Neural progenitor cell (in vitro differentiated cells): Measurements from ENCODE around the gene CCDC6. TPM values are rescaled to one million over a fixed set of nuclear protein-coding genes. Genes with fewer than 3 reads are reported as not detected.

Experiments used
- DNase-seq: peaks from one replicate; pipeline ENCODE4 v3.0.0-alpha.2; 2016; ENCODE audit warnings: low spot score
- H2AFZ ChIP-seq: fragments of 200-600 bp; sonication (generic); replicated peaks from 2 replicates; pipeline ENCODE4 v1.6.1; 2016; ENCODE audit warnings: antibody characterized with exemption
- H3F3A ChIP-seq: fragments of 200-600 bp; sonication (generic); 2 replicates; pipeline ENCODE4 v1.6.1; 2016; ENCODE audit warnings: antibody characterized with exemption, low read depth
- H3K27ac ChIP-seq: fragments of 200-600 bp; sonication (generic); 2 replicates; pipeline ENCODE4 v1.5.1; 2016; ENCODE audit warnings: mild to moderate bottlenecking
- H3K27me3 ChIP-seq: fragments of 200-600 bp; sonication (generic); 2 replicates; pipeline ENCODE4 v1.6.1; 2016; ENCODE audit warnings: mild to moderate bottlenecking, moderate library complexity
- H3K36me3 ChIP-seq: fragments of 200-600 bp; sonication (generic); 2 replicates; pipeline ENCODE4 v1.5.1; 2016
- H3K4me1 ChIP-seq: fragments of 200-600 bp; sonication (generic); 2 replicates; pipeline ENCODE4 v1.6.1; 2016; ENCODE audit warnings: mixed run types
- H3K4me2 ChIP-seq: fragments of 200-600 bp; sonication (generic); 2 replicates; pipeline ENCODE4 v1.6.1; 2016
- H3K4me3 ChIP-seq: fragments of 200-600 bp; sonication (generic); 2 replicates; pipeline ENCODE4 v1.5.1; 2016
- H3K79me2 ChIP-seq: fragments of 200-600 bp; sonication (generic); 2 replicates; pipeline ENCODE4 v1.6.1; 2016; ENCODE audit warnings: low read depth
- H3K9ac ChIP-seq: fragments of 200-600 bp; sonication (generic); 2 replicates; pipeline ENCODE4 v1.6.1; 2016
- H3K9me3 ChIP-seq: fragments of 200-600 bp; sonication (generic); 2 replicates; pipeline ENCODE4 v1.5.1; 2016; ENCODE audit warnings: low read depth
- H4K20me1 ChIP-seq: fragments of 200-600 bp; sonication (generic); 2 replicates; pipeline ENCODE4 v1.6.1; 2016; ENCODE audit warnings: low read depth
- H3K27ac Mint-ChIP-seq: 3 replicates; pipeline ENCODE4 v1.8.0; 2021; ENCODE audit warnings: mixed read lengths
- H3K27me3 Mint-ChIP-seq: 2 replicates; pipeline ENCODE4 v1.8.0; 2022; ENCODE audit warnings: low read depth, mild to moderate bottlenecking, inconsistent platforms, moderate library complexity, mixed read lengths; ENCODE audit not compliant: insufficient read depth
- H3K36me3 Mint-ChIP-seq: 3 replicates; pipeline ENCODE4 v1.8.0; 2021; ENCODE audit warnings: mixed read lengths
- H3K4me1 Mint-ChIP-seq: 3 replicates; pipeline ENCODE4 v1.8.0; 2021; ENCODE audit warnings: mixed read lengths
- H3K4me3 Mint-ChIP-seq: 3 replicates; pipeline ENCODE4 v1.8.0; 2021; ENCODE audit warnings: mild to moderate bottlenecking, moderate library complexity, mixed read lengths
- H3K9me3 Mint-ChIP-seq: 3 replicates; pipeline ENCODE4 v1.8.0; 2020; ENCODE audit warnings: mixed read lengths
- CTCF ChIP-seq: fragments of 200-600 bp; sonication (generic); IDR thresholded peaks from 2 replicates; pipeline ENCODE4 v1.5.1; 2017; ENCODE audit warnings: antibody characterized with exemption, mild to moderate bottlenecking
- EZH2 ChIP-seq: fragments of 200-600 bp; sonication (generic); IDR thresholded peaks from 2 replicates; pipeline ENCODE4 v1.6.1; 2017; ENCODE audit warnings: antibody characterized with exemption, mild to moderate bottlenecking, moderate library complexity
- EZH2phosphoT487 ChIP-seq: fragments of 200-600 bp; sonication (generic); IDR thresholded peaks from 2 replicates; pipeline ENCODE4 v1.6.1; 2017; ENCODE audit warnings: antibody characterized with exemption
- total RNA-seq: library from RNA; depleted of rRNA; stranded (reverse); fragments of >200 nt; gene quantifications from 2 replicates; pipeline ENCODE4 v1.2.3, GENCODE V29; 2015; ENCODE audit warnings: low replicate concordance

CCDC6 gene
- total RNA-seq, 1 donor from 2014 or later: 29.4 TPM

DNA sequence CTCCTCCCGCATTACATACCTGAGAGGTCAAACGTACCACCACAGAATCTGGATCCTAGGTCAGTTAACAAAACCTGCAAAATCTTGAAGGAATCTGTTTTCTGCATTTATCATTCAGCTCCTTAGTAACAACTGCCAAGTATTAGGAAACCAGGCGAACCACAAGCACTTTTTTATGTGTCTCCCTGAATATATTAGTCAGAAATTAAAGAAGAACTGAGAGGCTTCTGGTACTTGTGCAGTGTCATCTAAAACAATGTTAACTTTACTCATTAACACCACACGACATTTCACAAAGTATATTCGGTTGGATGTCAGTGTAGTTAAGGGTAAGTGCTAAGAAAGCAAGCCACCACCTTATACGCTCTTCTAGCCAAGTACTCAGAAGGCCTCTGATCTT is 2.5 kb downstream of the CCDC6 start:
- peaks cover 45% of the 10 kb centered on the region for H3K4me1 Mint-ChIP-seq
- TF ChIP-seq CTCF (no peak), EZH2 (no peak), EZH2phosphoT487 (no peak)
- Histone ChIP-seq H3K4me2 (peak overlapping the region; percentile 83), H3K27ac (no peak overlapping the region), H3K9ac (no peak overlapping the region), H4K20me1 (peaks cover 59% of the 10 kb centered on the region), H3K79me2 (peaks cover 78% of the 10 kb centered on the region), H3K4me1 (peaks cover 31% of the 10 kb centered on the region), H3K36me3 (no peaks in the 10 kb centered on the region), H3K9me3 (no peaks in the 10 kb centered on the region), H3K4me3 (peak overlapping the region; percentile 89), H3F3A (peaks cover 27% of the 10 kb centered on the region), H2AFZ (no peak overlapping the region), H3K27me3 (no peaks in the 10 kb centered on the region)
- DNase-seq: no peak
- H3K27ac Mint-ChIP-seq: no peak overlapping the region
- H3K27me3 Mint-ChIP-seq: peaks cover 5% of the 10 kb centered on the region
- H3K4me3 Mint-ChIP-seq: peak overlapping the region; percentile 100
- H3K9me3 Mint-ChIP-seq: no peaks in the 10 kb centered on the region
- peaks cover 6% of the 10 kb centered on the region for H3K36me3 Mint-ChIP-seq

DNA sequence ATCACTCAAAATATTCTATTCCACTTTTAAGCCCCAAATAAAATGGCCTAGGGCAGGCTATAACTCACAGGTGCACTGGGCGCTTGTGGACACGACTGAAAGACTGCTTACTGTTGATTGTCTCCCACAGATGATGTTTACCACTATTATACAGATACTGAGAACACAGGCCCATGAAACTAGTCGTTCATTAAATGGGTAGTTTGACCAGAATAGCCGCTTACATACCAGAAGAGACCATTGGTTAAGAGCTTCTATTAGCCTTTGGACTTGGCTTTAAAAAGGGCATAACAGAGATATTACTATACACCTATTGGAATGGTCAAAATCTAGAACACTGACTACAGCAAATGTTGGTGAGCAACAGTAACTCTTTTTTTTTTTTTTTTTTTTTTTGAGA is 4.3 kb downstream of the CCDC6 start:
- peaks cover 73% of the 10 kb centered on the region for H4K20me1 ChIP-seq
- H3K4me3 Mint-ChIP-seq: no peak overlapping the region
- no peak overlapping the region for H3K4me3 ChIP-seq

DNA sequence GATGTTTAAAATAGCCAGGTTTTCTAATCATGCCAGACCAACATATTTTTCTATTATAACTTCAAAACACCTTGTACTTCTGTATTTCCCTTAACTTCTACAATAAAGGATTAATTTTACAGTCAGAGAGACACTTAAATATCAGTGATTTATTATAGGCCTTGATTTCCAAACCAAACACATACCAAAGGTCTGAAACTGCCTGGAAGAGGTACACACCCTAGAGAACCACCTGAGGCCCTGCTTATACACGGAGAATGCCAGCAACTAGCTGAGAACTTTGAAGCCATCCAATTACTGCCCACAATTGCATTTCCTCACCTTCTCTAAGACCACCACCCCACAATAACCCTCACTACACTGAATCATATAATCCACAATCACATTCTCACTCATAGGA is 4.9 kb downstream of the CCDC6 start:
- H3K4me3 ChIP-seq: no peak overlapping the region
- DNase-seq: no peak
- H3K36me3 Mint-ChIP-seq: peaks cover 6% of the 10 kb centered on the region
- no peaks in the 10 kb centered on the region for H3K36me3 ChIP-seq
- no peak overlapping the region for H3K9ac ChIP-seq
- no peak overlapping the region for H3K27ac Mint-ChIP-seq
- H3K27me3 ChIP-seq: no peaks in the 10 kb centered on the region
- H3K4me1 ChIP-seq: peaks cover 13% of the 10 kb centered on the region
- no peak overlapping the region for H3K4me3 Mint-ChIP-seq
- no peaks in the 10 kb centered on the region for H3K9me3 ChIP-seq
- H3K4me1 Mint-ChIP-seq: peaks cover 34% of the 10 kb centered on the region
- no peak overlapping the region for H3K4me2 ChIP-seq
- H3F3A ChIP-seq: peaks cover 3% of the 10 kb centered on the region
- H3K27me3 Mint-ChIP-seq: peaks cover 5% of the 10 kb centered on the region
- H3K27ac ChIP-seq: no peak overlapping the region
- H3K79me2 ChIP-seq: peaks cover 97% of the 10 kb centered on the region
- H4K20me1 ChIP-seq: peaks cover 78% of the 10 kb centered on the region
- no peak overlapping the region for H2AFZ ChIP-seq
- H3K9me3 Mint-ChIP-seq: no peaks in the 10 kb centered on the region
- no peak for TF ChIP-seq EZH2
- no peak for TF ChIP-seq CTCF
- TF ChIP-seq EZH2phosphoT487: no peak

More for the DNA sequence above, 4.3 kb downstream of the CCDC6 start:
- no peak overlapping the region for H3K9ac ChIP-seq
- Mint-ChIP-seq H3K36me3 (peaks cover 6% of the 10 kb centered on the region), H3K4me1 (peaks cover 36% of the 10 kb centered on the region), H3K27ac (no peak overlapping the region), H3K27me3 (peaks cover 5% of the 10 kb centered on the region), H3K9me3 (no peaks in the 10 kb centered on the region)
- no peak for DNase-seq
- no peaks in the 10 kb centered on the region for H3K9me3 ChIP-seq
- no peaks in the 10 kb centered on the region for H3K36me3 ChIP-seq
- H3F3A ChIP-seq: peaks cover 9% of the 10 kb centered on the region
- no peak overlapping the region for H3K27ac ChIP-seq
- H2AFZ ChIP-seq: no peak overlapping the region
- H3K27me3 ChIP-seq: no peaks in the 10 kb centered on the region
- H3K4me2 ChIP-seq: no peak overlapping the region
- H3K4me1 ChIP-seq: peaks cover 14% of the 10 kb centered on the region
- peaks cover 93% of the 10 kb centered on the region for H3K79me2 ChIP-seq
- TF ChIP-seq EZH2phosphoT487: no peak
- no peak for TF ChIP-seq EZH2
- no peak for TF ChIP-seq CTCF
